GM23338 (cell line): ENCODE measurements around the gene MYO19.

Source experiments
- CTCF ChIP-seq, 2 experiments: fragments of 200-600 bp in 1 of 2; sonication (generic) in 1 of 2; conservative IDR thresholded peaks; 2 replicates each; pipeline versions ENCODE4 v1.5.1 to v1.6.1; 2016 to 2017; ENCODE audit warnings: antibody characterized with exemption in 2 of 2, low read depth in 2 of 2, mild to moderate bottlenecking in 2 of 2, moderate library complexity in 1 of 2
- EZH2 ChIP-seq: fragments of 200-600 bp; sonication (generic); IDR thresholded peaks from one replicate; pipeline ENCODE4 v1.8.0; 2017; ENCODE audit warnings: antibody characterized with exemption, mild to moderate bottlenecking, low read depth; ENCODE audit not compliant: unreplicated experiment
- POLR2AphosphoS5 ChIP-seq: IDR thresholded peaks from 2 replicates; pipeline ENCODE4 v1.6.1; 2016; ENCODE audit warnings: antibody characterized with exemption, low read depth
- REST ChIP-seq: IDR thresholded peaks from one replicate; pipeline ENCODE4 v1.6.1; 2018; ENCODE audit warnings: antibody characterized with exemption; ENCODE audit not compliant: unreplicated experiment
- ZNF114 ChIP-seq: fragments of 250-450 bp; sonication (Bioruptor Pico); IDR thresholded peaks from 2 replicates; pipeline ENCODE4 v1.5.0; 2020; ENCODE audit warnings: mild to moderate bottlenecking, moderate library complexity

- TF ChIP-seq CTCF (conservative IDR thresholded peaks at IDR 0.05; ENCODE audit: low read depth in 2 of 2) (no peak), POLR2AphosphoS5 (no peak), ZNF114 (no peak), EZH2 (no peak), REST (no peak)
These were observed 49.6 kb downstream of the MYO19 start for GRCh38 chr17:36485027-36485426.
